Measurements from ENCODE around the gene UBXN11. TPM values are rescaled to one million over a fixed set of nuclear protein-coding genes. Genes with fewer than 3 reads are reported as not detected.

The UBXN11 gene
- total RNA-seq, 4 donors from 2014 or later: 4.9 to 17.9 (median 12.0) TPM

- Histone ChIP-seq H3K4me1 (peaks cover 0 to 20% (median 5%) of the 10 kb centered on the region in 4 donors), H3K9me3 (no peaks in the 10 kb centered on the region), H3K4me3 (no peak overlapping the region), H3K36me3 (peaks cover 0 to 8% (median 4%) of the 10 kb centered on the region in 4 donors), H3K27ac (no peak overlapping the region), H3K27me3 (no peaks in the 10 kb centered on the region)
- 82 to 87% methylated on average over 2 to 4 of the region's 4 CpGs for WGBS, 2 donors (ENCODE audit: low coverage in 1 of 2)
- intact Hi-C loops (cut with DNase I; ENCODE audit: low total_unique reads): no loop called here
- TF ChIP-seq POLR2AphosphoS5 (IDR thresholded peaks at IDR 0.05) (no peak), EP300 (IDR thresholded peaks at IDR 0.05; ENCODE audit: low read depth) (no peak), POLR2A (IDR thresholded peaks at IDR 0.05) (no peak)
- TF ChIP-seq, protein P1, sequence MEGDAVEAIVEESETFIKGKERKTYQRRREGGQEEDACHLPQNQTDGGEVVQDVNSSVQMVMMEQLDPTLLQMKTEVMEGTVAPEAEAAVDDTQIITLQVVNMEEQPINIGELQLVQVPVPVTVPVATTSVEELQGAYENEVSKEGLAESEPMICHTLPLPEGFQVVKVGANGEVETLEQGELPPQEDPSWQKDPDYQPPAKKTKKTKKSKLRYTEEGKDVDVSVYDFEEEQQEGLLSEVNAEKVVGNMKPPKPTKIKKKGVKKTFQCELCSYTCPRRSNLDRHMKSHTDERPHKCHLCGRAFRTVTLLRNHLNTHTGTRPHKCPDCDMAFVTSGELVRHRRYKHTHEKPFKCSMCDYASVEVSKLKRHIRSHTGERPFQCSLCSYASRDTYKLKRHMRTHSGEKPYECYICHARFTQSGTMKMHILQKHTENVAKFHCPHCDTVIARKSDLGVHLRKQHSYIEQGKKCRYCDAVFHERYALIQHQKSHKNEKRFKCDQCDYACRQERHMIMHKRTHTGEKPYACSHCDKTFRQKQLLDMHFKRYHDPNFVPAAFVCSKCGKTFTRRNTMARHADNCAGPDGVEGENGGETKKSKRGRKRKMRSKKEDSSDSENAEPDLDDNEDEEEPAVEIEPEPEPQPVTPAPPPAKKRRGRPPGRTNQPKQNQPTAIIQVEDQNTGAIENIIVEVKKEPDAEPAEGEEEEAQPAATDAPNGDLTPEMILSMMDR (IDR thresholded peaks at IDR 0.05): no peak
- no peak for DNase-seq
- in situ Hi-C loops (cut with MboI; ENCODE audit: low pct_ligation_motif_present in 1 of 4, low pct_unique_long_range_greater_than_20kb in 1 of 4, low sequenced_read_pairs in 3 of 4): no loop called here
Observed at GRCh38 chr1:26239936-26240335, 66.5 kb downstream of the UBXN11 start.

DNA sequence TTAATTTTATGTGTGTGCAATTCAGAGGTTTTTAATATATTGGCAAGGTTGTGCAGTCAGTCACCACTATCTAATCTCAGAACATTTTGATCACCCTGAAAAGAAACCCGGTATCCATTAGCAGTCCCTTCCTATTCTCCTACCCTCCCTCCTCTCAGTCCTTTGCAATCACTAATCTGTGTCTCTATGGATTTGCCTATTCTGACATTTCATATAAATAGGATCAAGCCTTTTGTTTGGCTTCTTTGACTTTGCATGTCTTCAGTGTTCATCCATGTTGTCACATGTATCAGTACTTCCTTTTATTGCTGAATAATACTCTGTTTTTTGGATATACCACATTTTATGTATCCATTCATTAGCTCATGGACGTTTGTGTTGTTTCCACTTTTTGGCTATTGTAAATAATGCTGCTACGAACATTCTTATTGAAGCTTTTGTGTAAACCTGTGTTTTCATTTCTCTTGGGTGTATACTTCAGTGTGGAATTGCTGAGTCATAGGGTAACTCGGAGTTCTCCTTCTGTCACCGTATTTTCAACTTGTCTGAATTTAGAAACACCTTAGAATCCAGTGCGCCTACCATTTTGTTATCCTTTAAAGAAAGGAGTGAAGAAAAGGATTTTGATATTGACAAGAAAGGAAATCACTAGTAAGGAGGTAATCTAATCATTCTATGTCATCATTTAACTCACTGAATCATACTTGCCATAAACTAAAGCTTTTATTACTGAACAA is 69.0 kb downstream of the UBXN11 start:
- in situ Hi-C loops (cut with MboI; ENCODE audit: low pct_ligation_motif_present in 1 of 4, low pct_unique_long_range_greater_than_20kb in 1 of 4, low sequenced_read_pairs in 3 of 4): no loop called here
- no peaks in the 10 kb centered on the region for H3K9me3 ChIP-seq
- H3K27ac ChIP-seq: no peak overlapping the region
- intact Hi-C loops (cut with DNase I; ENCODE audit: low total_unique reads): no loop called here
- H3K27me3 ChIP-seq: no peaks in the 10 kb centered on the region
- WGBS, 2 donors (ENCODE audit: low coverage in 1 of 2): 71 to 84% methylated on average over 6 of the region's 6 CpGs
- no peak for TF ChIP-seq EP300 (IDR thresholded peaks at IDR 0.05; ENCODE audit: low read depth)
- TF ChIP-seq, protein P1 (IDR thresholded peaks at IDR 0.05): no peak
- TF ChIP-seq POLR2A (IDR thresholded peaks at IDR 0.05): no peak
- TF ChIP-seq POLR2AphosphoS5 (IDR thresholded peaks at IDR 0.05): no peak
- peaks cover 0 to 21% (median 10%) of the 10 kb centered on the region in 4 donors for H3K4me1 ChIP-seq
- H3K4me3 ChIP-seq: no peak overlapping the region
- no peak for DNase-seq
- H3K36me3 ChIP-seq: no peaks in the 10 kb centered on the region

DNA sequence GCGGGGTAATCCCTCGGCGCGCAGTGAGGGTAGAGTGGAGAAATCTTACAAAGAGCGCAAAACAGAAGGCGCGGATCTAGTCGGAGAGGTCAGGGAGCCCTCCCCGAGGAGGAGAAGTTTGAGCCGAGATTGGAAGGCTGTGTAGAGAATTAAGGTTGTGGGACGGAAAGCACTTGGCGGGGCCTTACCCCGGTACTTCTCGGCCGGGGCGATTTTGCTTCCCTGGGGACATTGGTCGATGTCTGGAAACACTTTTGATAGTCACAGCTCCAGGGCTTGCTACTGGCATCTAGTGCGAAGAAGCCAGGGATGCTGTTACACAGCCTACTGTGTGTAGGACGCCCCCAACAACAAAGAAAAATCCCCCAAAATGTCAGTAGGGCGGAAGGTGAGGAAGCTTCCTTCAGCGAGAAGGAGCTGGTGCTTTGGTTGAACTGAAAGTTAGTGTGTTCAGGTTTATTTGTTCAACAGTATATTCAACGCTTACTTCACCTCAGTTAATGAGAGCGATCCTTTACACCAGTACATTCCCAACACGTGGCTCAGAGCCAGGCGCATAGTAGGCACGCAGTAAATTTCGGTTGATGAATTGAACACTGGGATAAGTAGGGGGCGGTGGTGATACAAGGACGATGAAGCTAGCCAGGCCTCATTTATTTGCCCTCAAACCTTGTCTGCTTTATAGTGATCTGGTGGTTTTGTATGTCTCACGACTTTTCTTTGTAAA is 71.6 kb downstream of the UBXN11 start:
- 2 to 10% methylated on average over 3 to 30 of the region's 30 CpGs for WGBS, 2 donors (ENCODE audit: low coverage in 1 of 2)
- no peak for TF ChIP-seq POLR2AphosphoS5 (IDR thresholded peaks at IDR 0.05)
- TF ChIP-seq, protein P1 (IDR thresholded peaks at IDR 0.05): no peak
- TF ChIP-seq POLR2A (IDR thresholded peaks at IDR 0.05): no peak
- no peak for TF ChIP-seq EP300 (IDR thresholded peaks at IDR 0.05; ENCODE audit: low read depth)
- in situ Hi-C loops (cut with MboI; ENCODE audit: low pct_ligation_motif_present in 1 of 4, low pct_unique_long_range_greater_than_20kb in 1 of 4, low sequenced_read_pairs in 3 of 4) (no loop called here), intact Hi-C loops (cut with DNase I; ENCODE audit: low total_unique reads) (no loop called here)
- DNase-seq: peak; percentile 20
- Histone ChIP-seq H3K4me3 (peak overlapping the region; percentile 45 to 69 (median 60)), H3K27ac (peak overlapping the region; percentile 89 to 97 (median 93)), H3K4me1 (peaks cover 0 to 21% (median 10%) of the 10 kb centered on the region in 4 donors), H3K27me3 (no peaks in the 10 kb centered on the region), H3K36me3 (no peaks in the 10 kb centered on the region), H3K9me3 (no peaks in the 10 kb centered on the region)

GRCh38 chr1:26233903-26234643 is 72.4 kb downstream of the UBXN11 start, which contains the start of gene CEP85:
TSS of gene CEP85 (plus strand) at chr1:26234200. CDS start at chr1:26239784, 5,584 bp downstream.
- peaks cover 0 to 21% (median 10%) of the 10 kb centered on the region in 4 donors for H3K4me1 ChIP-seq
- peak; percentile 99 for DNase-seq
- intact Hi-C loops (cut with DNase I; ENCODE audit: low total_unique reads) (no loop called here), in situ Hi-C loops (cut with MboI; ENCODE audit: low pct_ligation_motif_present in 1 of 4, low pct_unique_long_range_greater_than_20kb in 1 of 4, low sequenced_read_pairs in 3 of 4) (no loop called here)
- no peaks in the 10 kb centered on the region for H3K9me3 ChIP-seq
- no peaks in the 10 kb centered on the region for H3K27me3 ChIP-seq
- TF ChIP-seq, protein P1 (IDR thresholded peaks at IDR 0.05): peak; percentile 69 to 93 (median 80)
- TF ChIP-seq POLR2A (IDR thresholded peaks at IDR 0.05) (peak; percentile 92), EP300 (IDR thresholded peaks at IDR 0.05; ENCODE audit: low read depth) (no peak), POLR2AphosphoS5 (IDR thresholded peaks at IDR 0.05) (peak; percentile 91 to 96 (median 92))
- H3K27ac ChIP-seq: peak within 1 kb of the TSS; percentile 89 to 97 (median 93)
- no peaks in the 10 kb centered on the region for H3K36me3 ChIP-seq
- WGBS, 2 donors (ENCODE audit: low coverage in 1 of 2): 1% methylated on average over 72 of the region's 73 CpGs; no CpG with 5 or more reads in 1 of the 2 donors
- H3K4me3 ChIP-seq: peak within 1 kb of the TSS; percentile 45 to 69 (median 60)
